ENCODE measurements around the gene ARHGEF7. TPM values are rescaled to one million over a fixed set of nuclear protein-coding genes. Genes with fewer than 3 reads are reported as not detected.

ARHGEF7 gene
- polyA plus RNA-seq, 1 donor (not counting 4 experiments of a cell fraction or from before 2014, with no cell fraction given), result 25.2 TPM

DNA sequence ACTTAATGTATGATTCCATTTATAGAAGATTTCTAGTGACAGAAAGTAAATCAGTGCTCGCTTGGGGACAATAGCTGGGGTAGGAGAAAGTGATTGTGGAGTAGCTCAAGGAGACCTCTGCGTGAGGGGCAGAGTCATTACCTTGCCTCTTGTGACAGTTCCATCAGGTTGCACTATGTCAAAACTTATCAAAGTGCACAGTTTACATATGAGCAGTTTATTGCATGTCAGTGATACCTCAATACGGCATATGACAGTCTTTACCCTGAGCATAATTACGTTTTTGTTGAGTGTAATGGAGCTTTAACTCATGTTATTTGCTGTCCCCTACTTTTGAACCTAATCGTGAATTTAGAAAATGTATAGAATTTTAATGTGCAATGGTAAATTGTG lies 15.0 kb downstream of the ARHGEF7 start:
- H3K9me3 ChIP-seq (ENCODE audit: control insufficient read depth, low read depth, low read length), result no peaks in the 10 kb centered on the region
- no peak overlapping the region for H3K4me2 ChIP-seq (ENCODE audit: control insufficient read depth, extremely low read depth, insufficient read depth, low read depth, low read length)
- dilution Hi-C loops (cut with MboI; ENCODE audit: extremely low pct_ligation_motif_present, low sequenced_read_pairs), result no loop called here
- FAIRE-seq (no peak), DNase-seq (ENCODE audit: low read depth, low spot score) (no peak)
- H2AFZ ChIP-seq (ENCODE audit: control insufficient read depth, low read length), result no peak overlapping the region
- H3K36me3 ChIP-seq (ENCODE audit: control insufficient read depth in 2 of 2, extremely low read depth in 1 of 2, insufficient read depth in 2 of 2, low read length in 2 of 2), result no peaks in the 10 kb centered on the region
- no peak overlapping the region for H3K4me3 ChIP-seq (ENCODE audit: control insufficient read depth in 2 of 3, extremely low read depth in 1 of 3, insufficient read depth in 2 of 3, low read depth in 1 of 3, low read length in 3 of 3)
- H3K79me2 ChIP-seq (ENCODE audit: control insufficient read depth, insufficient read depth, low read length), result no peaks in the 10 kb centered on the region
- H3K4me1 ChIP-seq (ENCODE audit: control insufficient read depth, extremely low read depth, insufficient read depth, low read length), result no peaks in the 10 kb centered on the region
- peaks cover 13% of the 10 kb centered on the region for H3K27me3 ChIP-seq (ENCODE audit: control insufficient read depth, extremely low read depth, insufficient read depth, low read length)
- no peak for TF ChIP-seq EZH2 (IDR thresholded peaks at IDR 0.05; ENCODE audit: low read length)
- TF ChIP-seq, protein P1, sequence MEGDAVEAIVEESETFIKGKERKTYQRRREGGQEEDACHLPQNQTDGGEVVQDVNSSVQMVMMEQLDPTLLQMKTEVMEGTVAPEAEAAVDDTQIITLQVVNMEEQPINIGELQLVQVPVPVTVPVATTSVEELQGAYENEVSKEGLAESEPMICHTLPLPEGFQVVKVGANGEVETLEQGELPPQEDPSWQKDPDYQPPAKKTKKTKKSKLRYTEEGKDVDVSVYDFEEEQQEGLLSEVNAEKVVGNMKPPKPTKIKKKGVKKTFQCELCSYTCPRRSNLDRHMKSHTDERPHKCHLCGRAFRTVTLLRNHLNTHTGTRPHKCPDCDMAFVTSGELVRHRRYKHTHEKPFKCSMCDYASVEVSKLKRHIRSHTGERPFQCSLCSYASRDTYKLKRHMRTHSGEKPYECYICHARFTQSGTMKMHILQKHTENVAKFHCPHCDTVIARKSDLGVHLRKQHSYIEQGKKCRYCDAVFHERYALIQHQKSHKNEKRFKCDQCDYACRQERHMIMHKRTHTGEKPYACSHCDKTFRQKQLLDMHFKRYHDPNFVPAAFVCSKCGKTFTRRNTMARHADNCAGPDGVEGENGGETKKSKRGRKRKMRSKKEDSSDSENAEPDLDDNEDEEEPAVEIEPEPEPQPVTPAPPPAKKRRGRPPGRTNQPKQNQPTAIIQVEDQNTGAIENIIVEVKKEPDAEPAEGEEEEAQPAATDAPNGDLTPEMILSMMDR (optimal IDR thresholded peaks at IDR 0.05 in 1 of 3, IDR thresholded peaks at IDR 0.05 in 1 of 3, conservative IDR thresholded peaks at IDR 0.05 in 1 of 3; ENCODE audit: extremely low read depth in 1 of 3, insufficient read depth in 2 of 3, low read length in 3 of 3), result no peak
- no peak overlapping the region for H3K27ac ChIP-seq (ENCODE audit: control insufficient read depth, insufficient read depth, low read length)
- no peak overlapping the region for H3K9ac ChIP-seq (ENCODE audit: control insufficient read depth, extremely low read depth, insufficient read depth, low read length)
- no peaks in the 10 kb centered on the region for H3K9me1 ChIP-seq (ENCODE audit: control insufficient read depth, extremely low read depth, insufficient read depth, low read length)
- no peaks in the 10 kb centered on the region for H4K20me1 ChIP-seq (ENCODE audit: control insufficient read depth, extremely low read depth, insufficient read depth, low read length)

DNA sequence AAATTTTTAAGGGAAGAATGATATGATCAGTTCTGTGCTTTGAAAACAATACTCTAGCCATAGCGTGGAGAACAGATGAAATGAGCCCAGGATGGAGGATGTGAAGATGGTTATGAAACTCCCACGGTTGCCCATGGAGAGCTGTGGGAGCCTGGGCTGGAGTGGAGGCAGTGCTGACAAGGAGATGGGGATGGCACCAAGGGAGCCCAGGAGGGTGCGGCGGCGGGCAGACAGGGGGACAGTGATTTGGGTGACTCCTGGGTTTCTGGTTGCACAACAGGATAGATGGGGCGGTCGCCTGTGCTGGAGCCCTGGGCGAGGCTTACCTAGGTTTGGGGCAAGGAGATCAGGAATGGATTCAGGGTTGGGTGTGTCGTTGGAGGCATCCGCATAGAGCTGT lies 15.9 kb downstream of the ARHGEF7 start:
- Histone ChIP-seq H3K79me2 (ENCODE audit: control insufficient read depth, insufficient read depth, low read length) (no peaks in the 10 kb centered on the region), H3K36me3 (ENCODE audit: control insufficient read depth in 2 of 2, extremely low read depth in 1 of 2, insufficient read depth in 2 of 2, low read length in 2 of 2) (no peaks in the 10 kb centered on the region), H4K20me1 (ENCODE audit: control insufficient read depth, extremely low read depth, insufficient read depth, low read length) (no peaks in the 10 kb centered on the region), H3K27ac (ENCODE audit: control insufficient read depth, insufficient read depth, low read length) (no peak overlapping the region), H3K9ac (ENCODE audit: control insufficient read depth, extremely low read depth, insufficient read depth, low read length) (no peak overlapping the region), H3K9me1 (ENCODE audit: control insufficient read depth, extremely low read depth, insufficient read depth, low read length) (no peaks in the 10 kb centered on the region), H3K9me3 (ENCODE audit: control insufficient read depth, low read depth, low read length) (no peaks in the 10 kb centered on the region), H3K4me1 (ENCODE audit: control insufficient read depth, extremely low read depth, insufficient read depth, low read length) (no peaks in the 10 kb centered on the region), H2AFZ (ENCODE audit: control insufficient read depth, low read length) (no peak overlapping the region), H3K4me2 (ENCODE audit: control insufficient read depth, extremely low read depth, insufficient read depth, low read depth, low read length) (no peak overlapping the region), H3K27me3 (ENCODE audit: control insufficient read depth, extremely low read depth, insufficient read depth, low read length) (peaks cover 10% of the 10 kb centered on the region), H3K4me3 (ENCODE audit: control insufficient read depth in 2 of 3, extremely low read depth in 1 of 3, insufficient read depth in 2 of 3, low read depth in 1 of 3, low read length in 3 of 3) (no peak overlapping the region)
- DNase-seq (ENCODE audit: low read depth, low spot score), result no peak
- dilution Hi-C loops (cut with MboI; ENCODE audit: extremely low pct_ligation_motif_present, low sequenced_read_pairs), result no loop called here
- TF ChIP-seq, protein P1 (optimal IDR thresholded peaks at IDR 0.05 in 1 of 3, IDR thresholded peaks at IDR 0.05 in 1 of 3, conservative IDR thresholded peaks at IDR 0.05 in 1 of 3; ENCODE audit: extremely low read depth in 1 of 3, insufficient read depth in 2 of 3, low read length in 3 of 3), result no peak
- TF ChIP-seq EZH2 (IDR thresholded peaks at IDR 0.05; ENCODE audit: low read length), result no peak
- FAIRE-seq, result no peak
